CD4-positive, alpha-beta T cell (primary cell): ENCODE measurements around the gene ADAM19. TPM values are rescaled to one million over a fixed set of nuclear protein-coding genes. Genes with fewer than 3 reads are reported as not detected.
A peak's percentile ranks its signal among the peaks of the same experiment; 100 is the strongest.

Source experiments
- ATAC-seq: fragments of 200-7000 bp; cut with Tn5 transposase; one replicate; pipeline ENCODE4 v1.10.0; 2022; ENCODE audit warnings: mild to moderate bottlenecking; ENCODE audit not compliant: poor library complexity
- CTCF ChIA-PET: fragments of 350-600 bp; sonication (Branson Sonifier 250); formaldehyde crosslinking; loops from one replicate; lab custom pipeline; 2021; ENCODE audit warnings: antibody characterized with exemption, inconsistent platforms; lab: Charles Lee
- POLR2A ChIA-PET: fragments of 350-600 bp; sonication (Branson Sonifier 250); formaldehyde crosslinking; loops from one replicate; lab custom pipeline; 2021; ENCODE audit warnings: antibody characterized with exemption, inconsistent platforms; lab: Charles Lee
- DNase-seq, 14 experiments: peaks; one replicate each; pipeline ENCODE4 v3.0.0-alpha.2; 2013 to 2020; ENCODE audit warnings: mixed read lengths in 2 of 14
- H3K27ac ChIP-seq, 2 donors: one replicate each; pipeline versions ENCODE4 v1.5.1 to v1.7.0; 2013; ENCODE audit warnings: low read length in 2 of 2, low read depth in 1 of 2, mild to moderate bottlenecking in 1 of 2
- H3K27me3 ChIP-seq, 2 experiments: 1 replicate in 1 of 2; 2 replicates in 1 of 2; pipeline versions ENCODE4 v1.6.1 to v1.7.0; 2013; ENCODE audit warnings: low read length in 2 of 2, control low read depth in 1 of 2, mild to moderate bottlenecking in 1 of 2, moderate library complexity in 1 of 2; ENCODE audit not compliant: insufficient read depth in 2 of 2, control insufficient read depth in 1 of 2
- H3K36me3 ChIP-seq: one replicate; pipeline ENCODE4 v1.6.1; 2013; ENCODE audit warnings: low read length, control low read depth; ENCODE audit not compliant: insufficient read depth
- H3K4me1 ChIP-seq: one replicate; pipeline ENCODE4 v1.6.1; 2013; ENCODE audit warnings: low read length, control low read depth; ENCODE audit not compliant: insufficient read depth
- H3K4me3 ChIP-seq: one replicate; pipeline ENCODE4 v1.5.1; 2013; ENCODE audit warnings: mild to moderate bottlenecking, low read length, moderate library complexity
- H3K9me3 ChIP-seq, 2 experiments: 1 replicate in 1 of 2; 2 replicates in 1 of 2; pipeline versions ENCODE4 v1.6.1 to v1.7.0; 2013; ENCODE audit warnings: low read length in 2 of 2, mild to moderate bottlenecking in 2 of 2, control low read depth in 1 of 2, moderate library complexity in 1 of 2; ENCODE audit not compliant: control insufficient read depth in 1 of 2, insufficient read depth in 1 of 2
- H3K27ac Mint-ChIP-seq: one replicate; pipeline ENCODE4 v1.8.0; 2020; ENCODE audit warnings: mixed read lengths
- H3K27me3 Mint-ChIP-seq: one replicate; pipeline ENCODE4 v1.8.0; 2021; ENCODE audit warnings: mixed read lengths
- H3K36me3 Mint-ChIP-seq: one replicate; pipeline ENCODE4 v1.8.0; 2021; ENCODE audit warnings: low read depth, mixed read lengths
- H3K4me1 Mint-ChIP-seq: one replicate; pipeline ENCODE4 v1.8.0; 2021; ENCODE audit warnings: low read depth, mixed read lengths
- H3K4me3 Mint-ChIP-seq: one replicate; pipeline ENCODE4 v1.8.0; 2020; ENCODE audit warnings: mild to moderate bottlenecking, mixed read lengths
- H3K9me3 Mint-ChIP-seq: one replicate; pipeline ENCODE4 v1.8.0; 2020; ENCODE audit warnings: mixed read lengths
- CTCF ChIP-seq: fragments of 200-600 bp; IDR thresholded peaks from one replicate; pipeline ENCODE4 v1.8.0; 2022; ENCODE audit warnings: antibody characterized with exemption, mild to moderate bottlenecking
- intact Hi-C, 2 experiments: fragments of 100-400 bp; cut with DNase I in 1 of 2; cut with micrococcal nuclease in 1 of 2; formaldehyde crosslinking; loops; one replicate each; pipeline versions ENCODE4 v1.15.1 to v1.9.0; 2023 to 2025; cut with DNase I, micrococcal nuclease
- total RNA-seq, 174 experiments: library from RNA in 2 of 174; stranded (reverse) in 2 of 174; gene quantifications; one replicate each; pipeline ENCODE4 v1.2.3 and lab custom pipeline; 2021 to 2026

The ADAM19 gene
- total RNA-seq, 2 experiments from 2014 or later = 26.7 to 29.1 TPM

- Mint-ChIP-seq H3K27ac (no peak overlapping the region), H3K27me3 (no peaks in the 10 kb centered on the region), H3K4me3 (no peak overlapping the region), H3K36me3 (peaks cover 26% of the 10 kb centered on the region), H3K4me1 (peaks cover under 1% of the 10 kb centered on the region), H3K9me3 (no peaks in the 10 kb centered on the region)
- TF ChIP-seq CTCF = no peak
- Histone ChIP-seq H3K27me3 (no peaks in the 10 kb centered on the region), H3K27ac (no peak overlapping the region), H3K4me1 (peaks cover 36% of the 10 kb centered on the region), H3K4me3 (no peak overlapping the region), H3K9me3 (no peaks in the 10 kb centered on the region), H3K36me3 (peaks cover 76% of the 10 kb centered on the region)
- CTCF ChIA-PET = no interaction called here
- POLR2A ChIA-PET = no interaction called here
- ATAC-seq = no peak
- intact Hi-C loops = no loop called here
- DNase-seq = peak in 1 of 14 experiments; percentile 45
Measured at GRCh38 chr5:157481265-157481664, 94.3 kb downstream of the ADAM19 start.

- no peaks in the 10 kb centered on the region for H3K9me3 Mint-ChIP-seq
- DNase-seq (no peak), ATAC-seq (no peak)
- no peaks in the 10 kb centered on the region for H3K27me3 Mint-ChIP-seq
- ChIA-PET CTCF (no interaction called here), POLR2A (no interaction called here)
- no peaks in the 10 kb centered on the region for H3K4me1 Mint-ChIP-seq
- Histone ChIP-seq H3K4me1 (peaks cover 30% of the 10 kb centered on the region), H3K27ac (no peak overlapping the region), H3K9me3 (no peaks in the 10 kb centered on the region), H3K4me3 (no peak overlapping the region), H3K27me3 (no peaks in the 10 kb centered on the region), H3K36me3 (peaks cover 62% of the 10 kb centered on the region)
- H3K27ac Mint-ChIP-seq = no peak overlapping the region
- TF ChIP-seq CTCF = no peak
- H3K36me3 Mint-ChIP-seq = peaks cover 29% of the 10 kb centered on the region
- no peak overlapping the region for H3K4me3 Mint-ChIP-seq
- intact Hi-C loops = loop anchor here (5.0 to 10.0 kb wide), 2 partner anchors 48 to 345 kb away; no protein-coding TSS in a partner anchor
Measured at GRCh38 chr5:157479612-157480510, 95.7 kb downstream of the ADAM19 start.

GRCh38 chr5:157479166-157479565 lies 96.4 kb downstream of the ADAM19 start:
- H3K27me3 Mint-ChIP-seq = no peaks in the 10 kb centered on the region
- no peaks in the 10 kb centered on the region for H3K9me3 Mint-ChIP-seq
- ChIA-PET CTCF (no interaction called here), POLR2A (no interaction called here)
- Histone ChIP-seq H3K4me1 (peaks cover 30% of the 10 kb centered on the region), H3K36me3 (peaks cover 62% of the 10 kb centered on the region), H3K27me3 (no peaks in the 10 kb centered on the region), H3K9me3 (no peaks in the 10 kb centered on the region), H3K27ac (no peak overlapping the region), H3K4me3 (no peak overlapping the region)
- TF ChIP-seq CTCF = no peak
- intact Hi-C loops = loop anchor here (5.0 to 10.0 kb wide), 2 partner anchors 47 to 344 kb away; no protein-coding TSS in a partner anchor
- H3K27ac Mint-ChIP-seq = peak overlapping the region; percentile 27
- H3K4me1 Mint-ChIP-seq = no peaks in the 10 kb centered on the region
- no peak for DNase-seq
- no peak overlapping the region for H3K4me3 Mint-ChIP-seq
- ATAC-seq = no peak
- H3K36me3 Mint-ChIP-seq = peaks cover 32% of the 10 kb centered on the region
